Measurements from ENCODE around the gene MYO9B.
A peak's percentile ranks its signal among the peaks of the same experiment; 100 is the strongest.

The MYO9B gene

GRCh38 chr19:17061691-17062090 is 13.9 kb upstream of the MYO9B start:
- H3K27me3 ChIP-seq (ENCODE audit: control insufficient read depth in 1 of 2, insufficient read depth in 2 of 2, low read length in 2 of 2): no peaks in the 10 kb centered on the region
- H3K4me1 ChIP-seq (ENCODE audit: control insufficient read depth, insufficient read depth, low read length): no peaks in the 10 kb centered on the region
- H3K36me3 ChIP-seq (ENCODE audit: control insufficient read depth in 2 of 2, insufficient read depth in 2 of 2, low read length in 2 of 2): peaks cover 19 to 23% of the 10 kb centered on the region in 2 donors
- H3K9me3 ChIP-seq (ENCODE audit: control insufficient read depth in 2 of 2, low read length in 2 of 2): peaks cover 9 to 19% of the 10 kb centered on the region in 2 donors
- H3K4me3 ChIP-seq (ENCODE audit: low read length in 2 of 2): no peak overlapping the region
- H3K27ac ChIP-seq (ENCODE audit: low read length): no peak overlapping the region
- no peak overlapping the region for H3K9ac ChIP-seq (ENCODE audit: low read length in 2 of 2)

GRCh38 chr19:17063428-17063827 is 12.1 kb upstream of the MYO9B start:
- H3K36me3 ChIP-seq (ENCODE audit: control insufficient read depth in 2 of 2, insufficient read depth in 2 of 2, low read length in 2 of 2): peaks cover 9 to 14% of the 10 kb centered on the region in 2 donors
- H3K9ac ChIP-seq (ENCODE audit: low read length in 2 of 2): no peak overlapping the region
- H3K9me3 ChIP-seq (ENCODE audit: control insufficient read depth in 2 of 2, low read length in 2 of 2): peaks cover 7 to 9% of the 10 kb centered on the region in 2 donors
- no peaks in the 10 kb centered on the region for H3K4me1 ChIP-seq (ENCODE audit: control insufficient read depth, insufficient read depth, low read length)
- H3K27me3 ChIP-seq (ENCODE audit: control insufficient read depth in 1 of 2, insufficient read depth in 2 of 2, low read length in 2 of 2): no peaks in the 10 kb centered on the region
- H3K27ac ChIP-seq (ENCODE audit: low read length): no peak overlapping the region
- no peak overlapping the region for H3K4me3 ChIP-seq (ENCODE audit: low read length in 2 of 2)

GRCh38 chr19:17069193-17069592 is 6.4 kb upstream of the MYO9B start:
- Histone ChIP-seq H3K4me3 (ENCODE audit: low read length in 2 of 2) (no peak overlapping the region), H3K9me3 (ENCODE audit: control insufficient read depth in 2 of 2, low read length in 2 of 2) (peaks cover 0 to 4% of the 10 kb centered on the region in 2 donors), H3K27ac (ENCODE audit: low read length) (no peak overlapping the region), H3K27me3 (ENCODE audit: control insufficient read depth in 1 of 2, insufficient read depth in 2 of 2, low read length in 2 of 2) (no peaks in the 10 kb centered on the region), H3K9ac (ENCODE audit: low read length in 2 of 2) (no peak overlapping the region), H3K36me3 (ENCODE audit: control insufficient read depth in 2 of 2, insufficient read depth in 2 of 2, low read length in 2 of 2) (peaks cover 0 to 8% of the 10 kb centered on the region in 2 donors), H3K4me1 (ENCODE audit: control insufficient read depth, insufficient read depth, low read length) (peaks cover 2% of the 10 kb centered on the region)

GRCh38 chr19:17070421-17070820 is 5.2 kb upstream of the MYO9B start:
- Histone ChIP-seq H3K9me3 (ENCODE audit: control insufficient read depth in 2 of 2, low read length in 2 of 2) (no peaks in the 10 kb centered on the region), H3K27me3 (ENCODE audit: control insufficient read depth in 1 of 2, insufficient read depth in 2 of 2, low read length in 2 of 2) (no peaks in the 10 kb centered on the region), H3K36me3 (ENCODE audit: control insufficient read depth in 2 of 2, insufficient read depth in 2 of 2, low read length in 2 of 2) (peaks cover 0 to 8% of the 10 kb centered on the region in 2 donors), H3K4me3 (ENCODE audit: low read length in 2 of 2) (no peak overlapping the region), H3K4me1 (ENCODE audit: control insufficient read depth, insufficient read depth, low read length) (peaks cover 12% of the 10 kb centered on the region), H3K9ac (ENCODE audit: low read length in 2 of 2) (no peak overlapping the region), H3K27ac (ENCODE audit: low read length) (no peak overlapping the region)

GRCh38 chr19:17070912-17071311 is 4.7 kb upstream of the MYO9B start:
- no peaks in the 10 kb centered on the region for H3K27me3 ChIP-seq (ENCODE audit: control insufficient read depth in 1 of 2, insufficient read depth in 2 of 2, low read length in 2 of 2)
- no peak overlapping the region for H3K9ac ChIP-seq (ENCODE audit: low read length in 2 of 2)
- no peaks in the 10 kb centered on the region for H3K9me3 ChIP-seq (ENCODE audit: control insufficient read depth in 2 of 2, low read length in 2 of 2)
- H3K27ac ChIP-seq (ENCODE audit: low read length): no peak overlapping the region
- H3K4me1 ChIP-seq (ENCODE audit: control insufficient read depth, insufficient read depth, low read length): peaks cover 12% of the 10 kb centered on the region
- no peak overlapping the region for H3K4me3 ChIP-seq (ENCODE audit: low read length in 2 of 2)
- peaks cover 0 to 8% of the 10 kb centered on the region in 2 donors for H3K36me3 ChIP-seq (ENCODE audit: control insufficient read depth in 2 of 2, insufficient read depth in 2 of 2, low read length in 2 of 2)

- Histone ChIP-seq H3K36me3 (ENCODE audit: control insufficient read depth in 2 of 2, insufficient read depth in 2 of 2, low read length in 2 of 2) (peaks cover 0 to 3% of the 10 kb centered on the region in 2 donors), H3K27ac (ENCODE audit: low read length) (peak overlapping the region; percentile 66), H3K9ac (ENCODE audit: low read length in 2 of 2) (peak overlapping the region; percentile 40 to 81), H3K4me1 (ENCODE audit: control insufficient read depth, insufficient read depth, low read length) (peaks cover 34% of the 10 kb centered on the region), H3K9me3 (ENCODE audit: control insufficient read depth in 2 of 2, low read length in 2 of 2) (no peaks in the 10 kb centered on the region), H3K4me3 (ENCODE audit: low read length in 2 of 2) (peak overlapping the region; percentile 73 to 93), H3K27me3 (ENCODE audit: control insufficient read depth in 1 of 2, insufficient read depth in 2 of 2, low read length in 2 of 2) (no peaks in the 10 kb centered on the region)
Measured at GRCh38 chr19:17073869-17074633, 1.5 kb upstream of the MYO9B start.

GRCh38 chr19:17074634-17075034 is 943 bp upstream of the MYO9B start:
- Histone ChIP-seq H3K27ac (ENCODE audit: low read length) (peak overlapping the region; percentile 66), H3K27me3 (ENCODE audit: control insufficient read depth in 1 of 2, insufficient read depth in 2 of 2, low read length in 2 of 2) (no peaks in the 10 kb centered on the region), H3K36me3 (ENCODE audit: control insufficient read depth in 2 of 2, insufficient read depth in 2 of 2, low read length in 2 of 2) (peaks cover 0 to 2% of the 10 kb centered on the region in 2 donors), H3K4me3 (ENCODE audit: low read length in 2 of 2) (peak overlapping the region; percentile 73 to 93), H3K9ac (ENCODE audit: low read length in 2 of 2) (peak overlapping the region; percentile 40 to 81), H3K4me1 (ENCODE audit: control insufficient read depth, insufficient read depth, low read length) (peaks cover 40% of the 10 kb centered on the region), H3K9me3 (ENCODE audit: control insufficient read depth in 2 of 2, low read length in 2 of 2) (no peaks in the 10 kb centered on the region)

GRCh38 chr19:17075864-17076542 is 426 bp downstream of the MYO9B start:
- Histone ChIP-seq H3K9ac (ENCODE audit: low read length in 2 of 2) (peak overlapping the region; percentile 73 to 80), H3K4me1 (ENCODE audit: control insufficient read depth, insufficient read depth, low read length) (peaks cover 51% of the 10 kb centered on the region), H3K9me3 (ENCODE audit: control insufficient read depth in 2 of 2, low read length in 2 of 2) (no peaks in the 10 kb centered on the region), H3K27me3 (ENCODE audit: control insufficient read depth in 1 of 2, insufficient read depth in 2 of 2, low read length in 2 of 2) (no peaks in the 10 kb centered on the region), H3K4me3 (ENCODE audit: low read length in 2 of 2) (peak overlapping the region; percentile 82 to 93), H3K27ac (ENCODE audit: low read length) (peak overlapping the region; percentile 70), H3K36me3 (ENCODE audit: control insufficient read depth in 2 of 2, insufficient read depth in 2 of 2, low read length in 2 of 2) (peaks cover 0 to 2% of the 10 kb centered on the region in 2 donors)

- peak overlapping the region; percentile 70 for H3K27ac ChIP-seq (ENCODE audit: low read length)
- peak overlapping the region; percentile 82 to 93 for H3K4me3 ChIP-seq (ENCODE audit: low read length in 2 of 2)
- H3K9ac ChIP-seq (ENCODE audit: low read length in 2 of 2): peak overlapping the region; percentile 73 to 80
- H3K4me1 ChIP-seq (ENCODE audit: control insufficient read depth, insufficient read depth, low read length): peaks cover 54% of the 10 kb centered on the region
- no peaks in the 10 kb centered on the region for H3K9me3 ChIP-seq (ENCODE audit: control insufficient read depth in 2 of 2, low read length in 2 of 2)
- H3K36me3 ChIP-seq (ENCODE audit: control insufficient read depth in 2 of 2, insufficient read depth in 2 of 2, low read length in 2 of 2): no peaks in the 10 kb centered on the region
- H3K27me3 ChIP-seq (ENCODE audit: control insufficient read depth in 1 of 2, insufficient read depth in 2 of 2, low read length in 2 of 2): no peaks in the 10 kb centered on the region
Measured at GRCh38 chr19:17076543-17076991, 990 bp downstream of the MYO9B start.

- peak overlapping the region; percentile 82 to 93 for H3K4me3 ChIP-seq (ENCODE audit: low read length in 2 of 2)
- H3K27ac ChIP-seq (ENCODE audit: low read length): no peak overlapping the region
- H3K9ac ChIP-seq (ENCODE audit: low read length in 2 of 2): no peak overlapping the region
- no peaks in the 10 kb centered on the region for H3K27me3 ChIP-seq (ENCODE audit: control insufficient read depth in 1 of 2, insufficient read depth in 2 of 2, low read length in 2 of 2)
- H3K4me1 ChIP-seq (ENCODE audit: control insufficient read depth, insufficient read depth, low read length): peaks cover 63% of the 10 kb centered on the region
- no peaks in the 10 kb centered on the region for H3K36me3 ChIP-seq (ENCODE audit: control insufficient read depth in 2 of 2, insufficient read depth in 2 of 2, low read length in 2 of 2)
- H3K9me3 ChIP-seq (ENCODE audit: control insufficient read depth in 2 of 2, low read length in 2 of 2): no peaks in the 10 kb centered on the region
Measured at GRCh38 chr19:17077447-17078028, 2.0 kb downstream of the MYO9B start.

Data from stomach smooth muscle (tissue), 2 donors.